Endodermal cell (in vitro differentiated cells): ENCODE data around the gene PTPRK. TPM values are rescaled to one million over a fixed set of nuclear protein-coding genes. Genes with fewer than 3 reads are reported as not detected.

Experiments used
- DNase-seq: peaks from one replicate; pipeline ENCODE4 v3.0.0-alpha.2; 2017
- H3K27ac ChIP-seq: 2 replicates; pipeline ENCODE4 v1.5.1; 2013; ENCODE audit warnings: mild to moderate bottlenecking, low read depth, low read length, moderate library complexity
- H3K27me3 ChIP-seq: 2 replicates; pipeline ENCODE4 v1.6.1; 2013; ENCODE audit warnings: mild to moderate bottlenecking, low read length, moderate library complexity; ENCODE audit not compliant: insufficient read depth, control insufficient read depth, poor library complexity, severe bottlenecking
- H3K36me3 ChIP-seq: 2 replicates; pipeline ENCODE4 v1.7.0; 2013; ENCODE audit warnings: mild to moderate bottlenecking, low read length, moderate library complexity; ENCODE audit not compliant: control insufficient read depth, insufficient read depth
- H3K4me1 ChIP-seq: one replicate; pipeline ENCODE4 v1.7.0; 2013; ENCODE audit warnings: low read length; ENCODE audit not compliant: control insufficient read depth, insufficient read depth
- H3K4me3 ChIP-seq: 2 replicates; pipeline ENCODE4 v1.5.1; 2013; ENCODE audit warnings: mild to moderate bottlenecking, low read length, moderate library complexity
- H3K9ac ChIP-seq: 2 replicates; pipeline ENCODE4 v1.6.1; 2013; ENCODE audit warnings: mild to moderate bottlenecking, low read length, moderate library complexity; ENCODE audit not compliant: poor library complexity, severe bottlenecking; ENCODE audit errors: extremely low read depth
- H3K9me3 ChIP-seq: 2 replicates; pipeline ENCODE4 v1.6.1; 2013; ENCODE audit warnings: mild to moderate bottlenecking, low read length, moderate library complexity; ENCODE audit not compliant: control insufficient read depth
- H3K27ac Mint-ChIP-seq: 2 replicates; pipeline ENCODE4 v1.8.0; 2020; ENCODE audit warnings: mixed read lengths
- H3K27me3 Mint-ChIP-seq: 2 replicates; pipeline ENCODE4 v1.8.0; 2021; ENCODE audit warnings: mild to moderate bottlenecking, mixed read lengths; ENCODE audit not compliant: insufficient read depth
- H3K36me3 Mint-ChIP-seq: 2 replicates; pipeline ENCODE4 v1.8.0; 2020; ENCODE audit warnings: low read depth, mixed read lengths
- H3K4me1 Mint-ChIP-seq: 2 replicates; pipeline ENCODE4 v1.8.0; 2020; ENCODE audit warnings: mixed read lengths
- H3K4me3 Mint-ChIP-seq: 2 replicates; pipeline ENCODE4 v1.8.0; 2020; ENCODE audit warnings: mild to moderate bottlenecking, moderate library complexity, mixed read lengths
- H3K9me3 Mint-ChIP-seq: 2 replicates; pipeline ENCODE4 v1.8.0; 2020; ENCODE audit warnings: mild to moderate bottlenecking, mixed read lengths
- WGBS, 2 experiments: methylation state at CpG; one replicate each; pipeline versions ENCODE4 v1.1.5 to v1.1.7; 2013; ENCODE audit warnings: missing lambda C conversion rate in 2 of 2, mixed read lengths in 1 of 2; ENCODE audit not compliant: insufficient coverage in 1 of 2, insufficient read length in 1 of 2; 5-methylcytosine and 5-hydroxymethylcytosine counted together
- total RNA-seq, 2 donors: library from RNA; stranded (reverse); fragmentation: NEBNext Ultra II Directional in 1 of 2; extraction: Animal tissue kit (Norgen Biotek cat#: 25700) in 1 of 2; gene quantifications; 2 replicates in 1 of 2; 3 replicates in 1 of 2; pipeline ENCODE4 v1.2.1, GENCODE V29; 2021
- TF ChIP-seq, protein P1 (sequence below): fragments of 200-600 bp; sonication (generic); conservative IDR thresholded peaks from 2 replicates; pipeline ENCODE4 v1.5.0; 2021; ENCODE audit warnings: antibody characterized with exemption, mild to moderate bottlenecking

PTPRK gene
- total RNA-seq, 2 donors from 2014 or later, result 46.4 to 57.6 TPM

DNA sequence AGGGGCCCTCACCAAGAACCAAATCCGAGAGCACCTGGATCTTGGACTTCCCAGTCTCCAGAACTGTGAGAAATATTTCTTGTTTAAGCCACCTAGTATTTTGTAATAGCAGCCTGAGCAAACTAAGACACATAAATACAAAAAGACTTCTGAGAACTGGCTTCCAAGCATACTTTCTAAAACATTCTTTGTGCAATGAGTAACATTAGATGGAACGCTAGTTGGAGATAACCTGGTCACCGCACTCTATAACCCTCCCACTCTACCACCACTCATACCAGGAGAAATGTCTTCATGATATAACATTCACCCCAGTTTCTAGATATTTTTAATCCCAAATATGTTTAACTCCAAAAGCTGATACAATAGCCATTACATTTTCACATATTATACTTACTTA lies 450.0 kb downstream of the PTPRK start:
- H3K27me3 ChIP-seq, result no peaks in the 10 kb centered on the region
- H3K27me3 Mint-ChIP-seq, result no peaks in the 10 kb centered on the region
- no peaks in the 10 kb centered on the region for H3K36me3 Mint-ChIP-seq
- peaks cover 10% of the 10 kb centered on the region for H3K4me1 Mint-ChIP-seq
- no peaks in the 10 kb centered on the region for H3K36me3 ChIP-seq
- DNase-seq, result no peak
- TF ChIP-seq, protein P1, sequence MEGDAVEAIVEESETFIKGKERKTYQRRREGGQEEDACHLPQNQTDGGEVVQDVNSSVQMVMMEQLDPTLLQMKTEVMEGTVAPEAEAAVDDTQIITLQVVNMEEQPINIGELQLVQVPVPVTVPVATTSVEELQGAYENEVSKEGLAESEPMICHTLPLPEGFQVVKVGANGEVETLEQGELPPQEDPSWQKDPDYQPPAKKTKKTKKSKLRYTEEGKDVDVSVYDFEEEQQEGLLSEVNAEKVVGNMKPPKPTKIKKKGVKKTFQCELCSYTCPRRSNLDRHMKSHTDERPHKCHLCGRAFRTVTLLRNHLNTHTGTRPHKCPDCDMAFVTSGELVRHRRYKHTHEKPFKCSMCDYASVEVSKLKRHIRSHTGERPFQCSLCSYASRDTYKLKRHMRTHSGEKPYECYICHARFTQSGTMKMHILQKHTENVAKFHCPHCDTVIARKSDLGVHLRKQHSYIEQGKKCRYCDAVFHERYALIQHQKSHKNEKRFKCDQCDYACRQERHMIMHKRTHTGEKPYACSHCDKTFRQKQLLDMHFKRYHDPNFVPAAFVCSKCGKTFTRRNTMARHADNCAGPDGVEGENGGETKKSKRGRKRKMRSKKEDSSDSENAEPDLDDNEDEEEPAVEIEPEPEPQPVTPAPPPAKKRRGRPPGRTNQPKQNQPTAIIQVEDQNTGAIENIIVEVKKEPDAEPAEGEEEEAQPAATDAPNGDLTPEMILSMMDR, result no peak
- H3K27ac ChIP-seq, result no peak overlapping the region
- WGBS, 2 experiments, result 50 to 67% methylated on average over 2 to 3 of the region's 3 CpGs
- H3K9me3 ChIP-seq, result no peaks in the 10 kb centered on the region
- H3K4me1 ChIP-seq, result peaks cover 2% of the 10 kb centered on the region
- no peak overlapping the region for H3K27ac Mint-ChIP-seq
- no peak overlapping the region for H3K4me3 Mint-ChIP-seq
- no peak overlapping the region for H3K9ac ChIP-seq
- H3K4me3 ChIP-seq, result no peak overlapping the region
- H3K9me3 Mint-ChIP-seq, result no peaks in the 10 kb centered on the region

DNA sequence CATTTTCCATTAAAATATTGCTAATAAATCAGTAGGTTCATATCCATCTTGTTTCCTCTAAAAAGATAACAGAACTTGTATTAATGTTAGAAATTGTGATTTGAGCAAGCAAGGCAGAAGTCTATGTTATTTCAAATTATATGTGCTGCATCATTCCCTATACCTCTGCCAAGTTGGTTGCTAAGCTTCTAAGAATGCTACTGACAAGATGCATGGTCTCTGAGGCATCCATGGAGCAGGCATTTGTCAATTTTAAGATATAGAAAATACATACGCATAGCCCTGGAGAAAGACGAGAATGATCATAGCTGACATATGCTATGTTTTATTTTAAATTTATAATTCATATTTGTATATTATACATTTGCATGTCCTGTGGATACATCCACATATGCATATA lies 451.2 kb downstream of the PTPRK start:
- 40% methylated on average over 1 of the region's 2 CpGs; no CpG with 5 or more reads in 1 of the 2 experiments for WGBS, 2 experiments
- Histone ChIP-seq H3K36me3 (no peaks in the 10 kb centered on the region), H3K9me3 (no peaks in the 10 kb centered on the region), H3K4me1 (peaks cover 2% of the 10 kb centered on the region), H3K27me3 (no peaks in the 10 kb centered on the region), H3K4me3 (no peak overlapping the region), H3K9ac (no peak overlapping the region), H3K27ac (no peak overlapping the region)
- peaks cover 14% of the 10 kb centered on the region for H3K4me1 Mint-ChIP-seq
- no peak overlapping the region for H3K27ac Mint-ChIP-seq
- no peak for DNase-seq
- no peak overlapping the region for H3K4me3 Mint-ChIP-seq
- H3K9me3 Mint-ChIP-seq, result no peaks in the 10 kb centered on the region
- no peaks in the 10 kb centered on the region for H3K27me3 Mint-ChIP-seq
- H3K36me3 Mint-ChIP-seq, result no peaks in the 10 kb centered on the region
- TF ChIP-seq, protein P1, result no peak

DNA sequence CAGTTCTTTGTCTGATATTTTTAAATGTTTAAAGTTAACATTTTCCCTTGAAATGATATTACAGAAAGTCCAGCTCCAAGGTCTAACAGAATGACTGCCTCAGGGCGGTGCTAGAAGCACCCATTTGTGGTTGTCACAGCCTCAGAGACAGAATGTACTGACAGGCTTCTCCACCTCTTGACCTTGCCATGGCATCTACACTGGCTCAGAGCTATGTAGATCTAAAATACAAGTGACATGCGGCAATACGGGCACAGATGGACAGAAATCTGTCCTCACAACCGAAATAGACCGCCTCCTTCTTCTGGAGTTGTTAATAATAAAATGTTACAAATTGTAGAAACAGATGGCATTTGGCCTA lies 452.3 kb downstream of the PTPRK start:
- Histone ChIP-seq H3K4me3 (no peak overlapping the region), H3K27ac (no peak overlapping the region), H3K27me3 (no peaks in the 10 kb centered on the region), H3K9ac (no peak overlapping the region), H3K36me3 (no peaks in the 10 kb centered on the region), H3K4me1 (peaks cover 2% of the 10 kb centered on the region), H3K9me3 (no peaks in the 10 kb centered on the region)
- Mint-ChIP-seq H3K27ac (no peak overlapping the region), H3K4me1 (peaks cover 14% of the 10 kb centered on the region), H3K9me3 (no peaks in the 10 kb centered on the region), H3K36me3 (no peaks in the 10 kb centered on the region), H3K4me3 (no peak overlapping the region), H3K27me3 (no peaks in the 10 kb centered on the region)
- DNase-seq, result no peak
- TF ChIP-seq, protein P1, result no peak
- 96% methylated on average over 4 to 5 of the region's 5 CpGs for WGBS, 2 experiments
